Kidney (tissue), 14 donors: ENCODE results near the gene MAP3K14. TPM values are rescaled to one million over a fixed set of nuclear protein-coding genes. Genes with fewer than 3 reads are reported as not detected.
"Not testable (repeated sequence)": the region's sequence is repeated elsewhere in the genome, so short reads cannot be mapped to it uniquely, and the experiment has no call there.

Experiments
- DNase-seq, 5 donors: peaks; one replicate each; pipeline ENCODE4 v3.0.0-alpha.2; 2013 to 2020
- FAIRE-seq: peaks from 2 replicates; lab custom pipeline; 2012; peaks lifted over from hg19 to GRCh38; lab: Jason Lieb, UNC
- H3K27ac ChIP-seq, 2 donors: one replicate each; pipeline ENCODE4 v1.7.0; 2013; ENCODE audit warnings: low read depth in 2 of 2, low read length in 2 of 2, inconsistent platforms in 1 of 2
- H3K27me3 ChIP-seq: one replicate; pipeline ENCODE4 v1.7.1; 2013; ENCODE audit warnings: low read length, inconsistent platforms; ENCODE audit not compliant: control insufficient read depth, insufficient read depth
- H3K36me3 ChIP-seq, 3 donors: one replicate each; pipeline versions ENCODE4 v1.7.0 to v1.7.1; 2013; ENCODE audit warnings: low read length in 3 of 3, control low read depth in 1 of 3, inconsistent platforms in 1 of 3; ENCODE audit not compliant: insufficient read depth in 3 of 3, control insufficient read depth in 2 of 3
- H3K4me1 ChIP-seq, 3 donors: one replicate each; pipeline versions ENCODE4 v1.7.0 to v1.7.1; 2013; ENCODE audit warnings: low read length in 3 of 3, inconsistent platforms in 1 of 3, low read depth in 1 of 3; ENCODE audit not compliant: control insufficient read depth in 2 of 3, insufficient read depth in 2 of 3
- H3K4me3 ChIP-seq, 3 donors: one replicate each; pipeline versions ENCODE4 v1.7.0 to v1.8.1; 2013; ENCODE audit warnings: low read length in 3 of 3, control low read depth in 1 of 3, inconsistent platforms in 1 of 3
- H3K9ac ChIP-seq, 3 donors: one replicate each; pipeline versions ENCODE4 v1.7.0 to v1.7.1; 2013; ENCODE audit warnings: low read length in 3 of 3, control low read depth in 1 of 3, inconsistent platforms in 1 of 3
- H3K9me3 ChIP-seq, 3 donors: one replicate each; pipeline versions ENCODE4 v1.7.0 to v1.7.1; 2013; ENCODE audit warnings: low read length in 3 of 3, control low read depth in 1 of 3, inconsistent platforms in 1 of 3; ENCODE audit not compliant: control insufficient read depth in 2 of 3, insufficient read depth in 1 of 3
- intact Hi-C: fragments of 100-400 bp; cut with DNase I; formaldehyde crosslinking; loops from one replicate; pipeline ENCODE4 v1.11.1; 2022
- polyA plus RNA-seq: library from polyadenylated mRNA; stranded (reverse); fragments of 350-450 nt; fragmentation: Illumina TruSeq; extraction: RNeasy Lipid Tissue Mini Kit (QIAGEN cat#74804); gene quantifications from one replicate; pipeline ENCODE4 v1.2.3, GENCODE V29; 2014; ENCODE audit warnings: low read depth, low replicate concordance; ENCODE audit not compliant: insufficient read depth
- total RNA-seq: library from RNA; stranded (reverse); fragmentation: NEBNext Ultra II Directional; extraction: Animal tissue kit (Norgen Biotek cat#: 25700); gene quantifications from one replicate; pipeline ENCODE4 v1.2.1, GENCODE V29; 2021
- TF ChIP-seq, protein P1 (sequence below): IDR thresholded peaks from 3 replicates; pipeline ENCODE4 v1.5.1; 2012; ENCODE audit warnings: mild to moderate bottlenecking, moderate library complexity, borderline replicate concordance; ENCODE audit not compliant: insufficient read depth; ENCODE audit errors: extremely low read depth
- donor health status: control.
- donor health status: control.
- donor health status: control.
- donor health status: control.
- donor health status: control.
- donor health status: DM: yes; HTN: yes; CAD: no.
- donor health status: Normal renal cell carcinoma (clear cell type).

Gene MAP3K14
- total and polyA plus RNA-seq, 2 donors from 2014 or later: 7.6 to 24.5 TPM

- intact Hi-C loops: no loop called here
Observed at GRCh38 chr17:45253879-45254278, 62.9 kb downstream of the MAP3K14 start.

DNA sequence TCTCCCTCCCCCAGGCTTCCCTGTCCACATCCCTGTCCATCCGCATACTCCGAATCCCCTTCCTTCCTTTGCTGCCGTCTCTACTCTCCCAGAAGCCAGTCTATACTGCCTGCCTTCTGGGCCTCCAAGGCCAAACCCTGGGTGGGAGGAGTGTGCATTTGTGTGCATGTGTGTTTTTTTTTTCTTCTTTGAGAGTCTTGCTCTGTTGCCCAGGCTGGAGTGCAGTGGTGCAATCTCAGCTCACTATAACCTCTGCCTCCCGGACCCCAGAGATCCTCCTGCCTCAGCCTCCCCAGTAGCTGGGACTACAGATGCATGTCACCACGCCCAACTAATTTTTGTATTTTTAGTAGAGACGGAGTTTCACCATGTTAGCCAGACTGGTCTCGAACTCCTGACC, 63.6 kb downstream of the MAP3K14 start:
- FAIRE-seq, DNase-seq, H3K4me3 ChIP-seq, H3K27ac ChIP-seq, H3K36me3 ChIP-seq, H3K27me3 ChIP-seq, H3K4me1 ChIP-seq, intact Hi-C loops, H3K9me3 ChIP-seq, H3K9ac ChIP-seq: not testable (repeated sequence)

More at GRCh38 chr17:45253879-45254278, 62.9 kb downstream of the MAP3K14 start:
- H3K9ac ChIP-seq: no peak overlapping the region
- FAIRE-seq (no peak), DNase-seq (no peak)
- H3K9me3 ChIP-seq: no peaks in the 10 kb centered on the region
- H3K27me3 ChIP-seq: no peaks in the 10 kb centered on the region
- H3K4me1 ChIP-seq: no peaks in the 10 kb centered on the region
- no peaks in the 10 kb centered on the region for H3K36me3 ChIP-seq
- no peak overlapping the region for H3K4me3 ChIP-seq
- H3K27ac ChIP-seq: no peak overlapping the region
- TF ChIP-seq, protein P1, sequence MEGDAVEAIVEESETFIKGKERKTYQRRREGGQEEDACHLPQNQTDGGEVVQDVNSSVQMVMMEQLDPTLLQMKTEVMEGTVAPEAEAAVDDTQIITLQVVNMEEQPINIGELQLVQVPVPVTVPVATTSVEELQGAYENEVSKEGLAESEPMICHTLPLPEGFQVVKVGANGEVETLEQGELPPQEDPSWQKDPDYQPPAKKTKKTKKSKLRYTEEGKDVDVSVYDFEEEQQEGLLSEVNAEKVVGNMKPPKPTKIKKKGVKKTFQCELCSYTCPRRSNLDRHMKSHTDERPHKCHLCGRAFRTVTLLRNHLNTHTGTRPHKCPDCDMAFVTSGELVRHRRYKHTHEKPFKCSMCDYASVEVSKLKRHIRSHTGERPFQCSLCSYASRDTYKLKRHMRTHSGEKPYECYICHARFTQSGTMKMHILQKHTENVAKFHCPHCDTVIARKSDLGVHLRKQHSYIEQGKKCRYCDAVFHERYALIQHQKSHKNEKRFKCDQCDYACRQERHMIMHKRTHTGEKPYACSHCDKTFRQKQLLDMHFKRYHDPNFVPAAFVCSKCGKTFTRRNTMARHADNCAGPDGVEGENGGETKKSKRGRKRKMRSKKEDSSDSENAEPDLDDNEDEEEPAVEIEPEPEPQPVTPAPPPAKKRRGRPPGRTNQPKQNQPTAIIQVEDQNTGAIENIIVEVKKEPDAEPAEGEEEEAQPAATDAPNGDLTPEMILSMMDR: no peak

DNA sequence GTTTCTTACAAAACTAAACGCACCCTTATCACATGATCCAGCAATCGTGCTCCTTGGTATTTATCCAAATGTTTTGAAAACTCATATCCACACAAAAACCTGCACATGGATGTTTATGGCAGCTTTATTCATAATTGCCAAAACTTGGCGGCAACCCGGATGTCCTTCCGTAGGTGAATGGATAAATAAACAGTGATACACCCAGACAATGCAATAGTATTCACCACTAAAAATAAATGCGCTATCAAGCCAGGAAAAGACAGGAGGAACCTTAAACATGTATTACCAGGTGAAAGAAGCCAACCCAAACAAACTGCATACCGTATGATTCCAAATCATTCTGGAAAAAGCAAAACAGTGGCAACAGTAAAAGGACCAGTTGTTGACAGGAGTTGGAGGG, 64.9 kb downstream of the MAP3K14 start:
- TF ChIP-seq, protein P1: no peak
- H3K27ac ChIP-seq: no peak overlapping the region
- H3K9me3 ChIP-seq: no peaks in the 10 kb centered on the region
- intact Hi-C loops: no loop called here
- no peaks in the 10 kb centered on the region for H3K36me3 ChIP-seq
- FAIRE-seq: no peak
- H3K27me3 ChIP-seq: no peaks in the 10 kb centered on the region
- no peak overlapping the region for H3K9ac ChIP-seq
- no peak overlapping the region for H3K4me3 ChIP-seq
- peaks cover 0 to under 1% (median 0%) of the 10 kb centered on the region in 3 donors for H3K4me1 ChIP-seq
- no peak for DNase-seq

GRCh38 chr17:45248132-45248957, 68.5 kb downstream of the MAP3K14 start:
- H3K4me3 ChIP-seq: peak overlapping the region in 2 of 3 donors; percentile 29 to 59
- peak overlapping the region in 1 of 2 donors; percentile 53 for H3K27ac ChIP-seq
- no peaks in the 10 kb centered on the region for H3K9me3 ChIP-seq
- peaks cover 0 to 8% (median 0%) of the 10 kb centered on the region in 3 donors for H3K4me1 ChIP-seq
- FAIRE-seq (no peak), DNase-seq (peak in 4 of 5 donors; percentile 53 to 90 (median 70))
- H3K27me3 ChIP-seq: no peaks in the 10 kb centered on the region
- H3K36me3 ChIP-seq: no peaks in the 10 kb centered on the region
- TF ChIP-seq, protein P1: no peak
- peak overlapping the region in 1 of 3 donors; percentile 51 for H3K9ac ChIP-seq
- intact Hi-C loops: no loop called here
